Stimulated activated CD8-positive, alpha-beta memory T cell treated with anti-CD3 and anti-CD28 coated beads, Interleukin-12 subunit alpha, Interleukin-12 subunit beta, amount 100 ng/mL, for 24 hours (primary cell): ENCODE data around the gene LIN37.

Experiments used
- DNase-seq: peaks from one replicate; pipeline ENCODE4 v3.0.0-alpha.2; 2020; ENCODE audit errors: extremely low read depth

Gene LIN37

GRCh38 chr19:35734889-35735288 lies 13.5 kb upstream of the LIN37 start:
- DNase-seq, result no peak

- DNase-seq, result no peak
Observed at GRCh38 chr19:35736913-35737886, 11.2 kb upstream of the LIN37 start.

GRCh38 chr19:35738021-35738886 lies 10.1 kb upstream of the LIN37 start:
- DNase-seq, result no peak

- no peak for DNase-seq
Observed at GRCh38 chr19:35738887-35739229, 9.5 kb upstream of the LIN37 start.

GRCh38 chr19:35739275-35740107 lies 8.9 kb upstream of the LIN37 start:
- DNase-seq, result no peak

- DNase-seq, result no peak
Observed at GRCh38 chr19:35740108-35740422, 8.3 kb upstream of the LIN37 start.

- DNase-seq, result peak; percentile 92
Observed at GRCh38 chr19:35740423-35741202, 7.8 kb upstream of the LIN37 start.

GRCh38 chr19:35741203-35741515 lies 7.2 kb upstream of the LIN37 start:
- no peak for DNase-seq

GRCh38 chr19:35742121-35742724 lies 6.2 kb upstream of the LIN37 start, which contains the start of gene IGFLR1:
Gene IGFLR1, minus strand, starts transcription at chr19:35742452. Its CDS starts 1,272 bp downstream, at chr19:35741180.
- DNase-seq, result peak; percentile 50

GRCh38 chr19:35743640-35744429 lies 4.5 kb upstream of the LIN37 start:
- DNase-seq, result no peak

GRCh38 chr19:35744430-35745327 lies 3.7 kb upstream of the LIN37 start:
- DNase-seq, result peak; percentile 83

GRCh38 chr19:35745328-35746086 lies 2.9 kb upstream of the LIN37 start, which contains the start of the genes PSENEN and U2AF1L4:
Gene PSENEN, plus strand, starts transcription at chr19:35745651. Its CDS starts 280 bp downstream, at chr19:35745931.
Gene U2AF1L4, minus strand, starts transcription at chr19:35745418. Its CDS starts 27 bp downstream, at chr19:35745391.
- DNase-seq, result peak; percentile 86

- no peak for DNase-seq
Observed at GRCh38 chr19:35746087-35746462, 2.3 kb upstream of the LIN37 start.

- DNase-seq, result no peak
Observed at GRCh38 chr19:35746531-35746930, 1.8 kb upstream of the LIN37 start.

- DNase-seq, result no peak
Observed at GRCh38 chr19:35750167-35750566, 1.8 kb downstream of the LIN37 start.

GRCh38 chr19:35751839-35752745 lies 3.7 kb downstream of the LIN37 start:
- no peak for DNase-seq
